ENCODE results near the gene TOLLIP. TPM values are rescaled to one million over a fixed set of nuclear protein-coding genes. Genes with fewer than 3 reads are reported as not detected.

TOLLIP gene
- total and polyA plus RNA-seq, 2 of the 4 experiments (the other 2 are of a cell fraction): 19.7 to 42.9 TPM

DNA sequence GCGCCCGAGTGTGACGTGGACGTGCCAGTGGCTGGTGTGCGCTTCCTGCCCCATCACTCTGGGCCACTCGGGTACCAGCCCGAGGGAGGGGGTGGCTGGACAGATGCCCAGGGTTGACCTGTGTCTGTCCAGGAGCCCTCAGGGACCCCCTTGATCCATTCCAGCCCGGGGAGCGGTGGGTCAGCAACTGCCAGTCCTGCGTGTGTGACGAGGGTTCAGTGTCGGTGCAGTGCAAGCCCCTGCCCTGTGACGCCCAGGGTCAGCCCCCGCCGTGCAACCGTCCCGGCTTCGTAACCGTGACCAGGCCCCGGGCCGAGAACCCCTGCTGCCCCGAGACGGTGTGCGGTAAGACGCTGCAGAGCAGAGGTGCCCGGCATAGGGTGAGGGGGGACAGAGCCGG lies 52.1 kb downstream of the TOLLIP start:
- Histone ChIP-seq H2BK20ac (ENCODE audit: low read depth, low read length) (no peak overlapping the region), H4K5ac (ENCODE audit: low read depth, low read length) (no peak overlapping the region), H3K9me1 (ENCODE audit: insufficient read depth, low read length) (no peaks in the 10 kb centered on the region), H3K23ac (ENCODE audit: low read depth, low read length) (no peak overlapping the region), H2BK15ac (ENCODE audit: low read depth, low read length) (no peak overlapping the region), H2AK9ac (replicated peaks; ENCODE audit: low read depth, low read length, poor library complexity) (no peak overlapping the region), H3K4me1 (ENCODE audit: control insufficient read depth, insufficient read depth, low read length) (peaks cover 5% of the 10 kb centered on the region), H3K18ac (ENCODE audit: low read depth, low read length) (no peak overlapping the region), H3K4me3 (ENCODE audit: insufficient read depth, low read depth, low read length) (no peak overlapping the region), H4K91ac (ENCODE audit: insufficient read depth, low read depth, low read length) (no peak overlapping the region), H2BK5ac (ENCODE audit: low read depth, low read length, poor library complexity, severe bottlenecking) (no peak overlapping the region), H3K56ac (ENCODE audit: extremely low read depth, insufficient read depth, low read length) (no peak overlapping the region), H2BK120ac (ENCODE audit: low read depth, low read length) (no peak overlapping the region), H2AFZ (replicated peaks; ENCODE audit: low read length, poor library complexity) (no peak overlapping the region), H3K4ac (ENCODE audit: low read depth, low read length) (no peak overlapping the region), H3K4me2 (ENCODE audit: low read depth, low read length) (no peak overlapping the region), H2AK5ac (ENCODE audit: low read depth, low read length) (no peak overlapping the region), H3K9me3 (ENCODE audit: control insufficient read depth, insufficient read depth, low read length) (peaks cover 6% of the 10 kb centered on the region; the same call in 1 of the 2 replicates), H4K8ac (ENCODE audit: low read depth in 2 of 2, low read length in 2 of 2) (no peak overlapping the region), H3K36me3 (ENCODE audit: control insufficient read depth, insufficient read depth, low read length) (no peaks in the 10 kb centered on the region), H3K27ac (ENCODE audit: insufficient read depth, low read length) (no peak overlapping the region), H3K79me1 (ENCODE audit: low read depth in 1 of 2, low read length in 2 of 2) (no peaks in the 10 kb centered on the region), H3K9ac (ENCODE audit: low read depth, low read length) (no peak overlapping the region), H3K27me3 (ENCODE audit: control insufficient read depth, insufficient read depth, low read length) (no peaks in the 10 kb centered on the region), H3K14ac (replicated peaks; ENCODE audit: low read depth, low read length) (no peak overlapping the region), H4K20me1 (ENCODE audit: insufficient read depth, low read length) (no peaks in the 10 kb centered on the region)
- 76% methylated on average over 12 of the region's 27 CpGs; no CpG with 5 or more reads in 1 of the 2 experiments for WGBS, 2 experiments (ENCODE audit: extremely low coverage in 2 of 2, insufficient read length in 1 of 2)
- in situ Hi-C loops (cut with MboI; ENCODE audit: low sequenced_read_pairs): no loop called here
- TF ChIP-seq RFX5 (IDR thresholded peaks at IDR 0.05; ENCODE audit: low read depth, low read length) (no peak), NFE2L2 (IDR thresholded peaks at IDR 0.05; ENCODE audit: low read depth, low read length) (no peak), CEBPB (IDR thresholded peaks at IDR 0.05; ENCODE audit: low read depth, low read length) (no peak), CHD1 (IDR thresholded peaks at IDR 0.05; ENCODE audit: low read depth, low read length) (no peak)
- ChIA-PET POLR2A (ENCODE audit: unreplicated experiment) (no interaction called here), CTCF (no interaction called here)
- DNase-seq (no peak), ATAC-seq (ENCODE audit: low read depth) (no peak)
- BruUV-seq (replicated peaks): no TSS peak
- intact Hi-C loops (cut with micrococcal nuclease): no loop called here
- dilution Hi-C loops (cut with HindIII; ENCODE audit: low sequenced_read_pairs, unreplicated experiment): no loop called here

Measured in IMR-90 (cell line).